ENCODE data around the gene MICAL3.
"Not testable (repeated sequence)": the region's sequence is repeated elsewhere in the genome, so short reads cannot be mapped to it uniquely, and the experiment has no call there.

The MICAL3 gene

GRCh38 chr22:18024276-18024939 is at the start of gene MICAL3:
MICAL3 (minus strand) TSS chr22:18024561; CDS start chr22:17906812, 117,749 bp downstream.
- peak; percentile 61 for DNase-seq

DNA sequence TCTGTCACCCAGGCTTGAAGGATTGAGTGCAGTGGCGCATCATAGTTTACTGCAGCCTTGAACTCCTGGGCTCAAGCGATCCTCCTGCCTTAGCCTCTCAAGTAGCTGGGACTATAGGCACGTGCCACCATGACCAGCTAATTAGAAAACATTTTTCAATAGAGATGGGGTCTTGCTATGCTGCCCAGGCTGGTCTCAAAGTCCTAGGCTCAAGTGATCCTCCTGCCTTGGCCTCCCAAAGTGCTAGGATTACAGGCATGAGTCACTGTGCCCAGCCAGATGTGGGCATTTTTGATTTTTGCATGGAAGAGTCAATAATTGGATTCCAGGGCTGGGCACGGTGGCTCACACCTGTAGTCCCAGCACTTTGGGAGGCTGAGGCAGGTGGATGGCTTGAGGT is 49.6 kb upstream of the MICAL3 start:
- DNase-seq = not testable (repeated sequence)

DNA sequence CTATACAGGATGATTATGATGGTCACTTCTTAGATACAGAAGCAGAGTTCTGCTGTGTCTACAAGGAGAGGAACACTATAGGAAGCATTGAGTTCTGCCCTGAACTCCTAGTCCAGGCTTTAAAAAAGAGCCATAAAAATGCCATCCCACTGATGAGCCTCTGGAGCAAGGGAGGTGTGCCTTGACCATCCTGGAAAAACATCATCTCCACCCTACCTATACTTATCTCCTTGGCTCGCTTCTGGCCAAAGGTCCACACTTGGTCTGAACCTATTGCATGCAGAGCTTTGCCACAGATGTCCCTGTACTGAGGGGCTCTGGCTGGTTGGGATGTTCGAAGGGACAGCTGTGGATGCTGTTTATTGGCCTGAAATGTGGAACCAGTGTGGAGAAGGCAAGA is 49.1 kb upstream of the MICAL3 start:
- no peak for DNase-seq

DNA sequence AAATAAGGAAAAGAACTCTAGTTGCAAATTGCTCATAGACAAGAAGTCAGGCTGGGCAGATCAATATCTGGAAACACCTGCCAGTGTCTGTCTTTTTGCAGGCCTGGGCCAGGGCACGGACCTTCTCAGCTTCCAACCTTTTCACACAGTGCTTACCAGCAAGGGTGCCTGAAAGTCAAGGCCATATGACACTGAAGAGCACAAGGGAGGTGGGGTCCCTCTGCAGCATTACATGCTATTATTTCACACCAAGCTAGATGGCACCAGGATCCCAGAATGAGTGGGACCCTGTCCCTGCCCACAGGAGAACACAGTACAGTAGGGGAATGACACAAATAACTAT is 47.6 kb upstream of the MICAL3 start:
- DNase-seq = no peak

- DNase-seq = not testable (repeated sequence)
Observed at GRCh38 chr22:18071307-18071967, 47.1 kb upstream of the MICAL3 start.

- DNase-seq = no peak
Observed at GRCh38 chr22:18070556-18071306, 46.4 kb upstream of the MICAL3 start.

DNA sequence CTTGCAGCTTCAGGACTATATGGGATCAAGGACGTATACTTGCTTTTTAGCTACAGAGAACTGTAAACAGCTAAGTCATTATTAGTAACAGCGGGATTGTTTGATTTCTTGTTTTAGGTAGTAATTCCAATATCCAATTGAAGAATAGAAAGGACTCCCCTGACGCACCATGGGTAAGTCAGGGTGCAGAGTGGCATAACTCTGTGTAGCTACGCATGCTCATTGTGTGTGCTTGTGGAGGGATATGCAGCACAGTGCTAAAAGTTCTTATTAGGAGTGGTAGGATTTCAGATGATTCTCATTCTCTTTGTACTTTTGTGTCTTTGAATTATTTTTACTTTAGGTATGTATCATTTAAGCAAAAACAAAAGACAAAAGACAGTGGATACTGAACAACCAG is 45.7 kb upstream of the MICAL3 start:
- DNase-seq = no peak

DNA sequence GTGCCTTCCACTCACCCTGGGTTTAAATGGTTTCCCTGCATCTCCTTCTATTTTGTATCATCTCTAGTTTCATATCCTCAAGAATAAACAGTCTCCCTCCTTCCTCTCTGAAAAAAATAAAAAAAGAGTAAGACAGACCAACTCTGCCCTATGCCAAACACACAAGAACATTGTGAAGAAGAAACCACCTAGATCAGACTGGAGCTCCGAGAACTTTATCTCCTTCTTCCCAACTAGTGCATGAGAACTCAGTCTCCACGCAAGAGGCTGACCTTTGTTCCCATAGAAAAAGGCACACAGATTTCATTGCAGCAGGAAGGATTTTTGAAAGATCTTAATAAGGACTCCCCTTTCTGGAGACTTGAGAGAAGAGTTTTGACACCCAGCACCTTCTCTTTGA is 44.7 kb upstream of the MICAL3 start:
- no peak for DNase-seq

DNA sequence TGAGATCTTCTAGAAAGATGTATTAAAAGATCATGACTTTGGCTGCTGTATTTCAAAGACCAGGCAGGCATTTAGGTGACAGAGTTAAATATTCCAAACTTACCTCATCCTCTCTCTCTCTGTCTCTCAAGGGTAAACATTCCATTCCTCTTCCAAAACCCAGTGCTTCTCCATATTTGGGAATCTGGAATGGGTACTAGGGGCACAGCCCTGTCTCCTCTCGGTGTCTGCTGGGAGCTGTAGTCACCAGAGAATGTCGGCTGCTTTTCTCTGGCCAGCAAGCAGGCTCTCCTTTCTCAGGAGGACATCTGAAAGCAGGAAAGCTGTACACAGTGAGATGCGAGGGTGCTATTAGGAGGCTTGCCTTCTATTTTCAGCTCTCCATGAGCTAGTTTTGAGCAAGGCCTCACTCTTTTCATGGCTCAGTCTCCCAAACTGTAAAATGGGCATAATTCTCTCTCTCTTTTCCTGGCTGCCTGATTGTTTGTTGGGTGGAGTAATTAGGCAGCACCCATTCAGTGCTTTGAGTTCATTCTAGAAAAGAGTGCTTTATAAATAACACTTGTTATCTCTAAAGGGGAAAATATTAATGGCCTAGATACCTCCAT is 44.1 kb upstream of the MICAL3 start:
- no peak for DNase-seq

DNA sequence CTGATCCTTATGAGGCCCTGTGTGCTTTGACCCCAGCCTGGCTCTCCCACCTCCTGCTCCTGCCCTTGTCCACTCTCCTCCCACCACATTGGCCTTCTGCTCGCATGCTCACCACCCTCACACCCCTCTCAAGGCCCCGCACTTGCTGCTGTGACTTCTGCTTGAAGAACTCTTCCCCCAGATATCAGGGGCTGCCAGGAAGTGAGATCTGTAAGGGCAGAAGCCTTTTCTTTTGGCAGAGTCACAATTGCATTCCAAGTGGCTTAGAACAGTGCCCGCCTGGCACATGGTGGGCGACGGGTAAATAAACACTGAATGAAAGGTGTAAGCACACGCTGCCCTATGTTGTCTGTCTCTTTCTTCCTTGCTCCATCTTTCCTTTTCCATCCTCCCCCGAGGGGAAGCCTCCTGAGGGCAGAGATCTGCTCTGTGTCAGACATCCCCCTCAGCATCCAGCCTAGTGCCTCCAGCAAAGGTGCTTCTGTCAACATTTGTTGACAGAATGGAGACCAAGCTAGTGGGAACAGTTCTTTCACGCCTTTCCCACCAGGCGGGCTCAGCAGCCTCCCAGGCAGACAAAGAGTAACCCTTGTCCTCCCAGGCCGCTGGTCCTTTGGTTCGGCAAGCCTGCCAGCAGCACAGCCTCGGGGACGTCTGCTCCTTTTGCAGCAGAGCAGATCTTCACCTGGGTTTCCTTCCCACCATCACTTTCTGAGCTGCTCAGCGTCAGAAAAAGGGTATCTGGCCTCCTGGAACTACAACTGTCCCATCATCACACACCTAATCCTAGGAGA is 43.4 kb upstream of the MICAL3 start:
- no peak for DNase-seq

- no peak for DNase-seq
Observed at GRCh38 chr22:18067121-18067520, 42.8 kb upstream of the MICAL3 start.

GRCh38 chr22:18066181-18066859 is 42.0 kb upstream of the MICAL3 start:
- no peak for DNase-seq

GRCh38 chr22:18065256-18065655 is 40.9 kb upstream of the MICAL3 start:
- no peak for DNase-seq

DNA sequence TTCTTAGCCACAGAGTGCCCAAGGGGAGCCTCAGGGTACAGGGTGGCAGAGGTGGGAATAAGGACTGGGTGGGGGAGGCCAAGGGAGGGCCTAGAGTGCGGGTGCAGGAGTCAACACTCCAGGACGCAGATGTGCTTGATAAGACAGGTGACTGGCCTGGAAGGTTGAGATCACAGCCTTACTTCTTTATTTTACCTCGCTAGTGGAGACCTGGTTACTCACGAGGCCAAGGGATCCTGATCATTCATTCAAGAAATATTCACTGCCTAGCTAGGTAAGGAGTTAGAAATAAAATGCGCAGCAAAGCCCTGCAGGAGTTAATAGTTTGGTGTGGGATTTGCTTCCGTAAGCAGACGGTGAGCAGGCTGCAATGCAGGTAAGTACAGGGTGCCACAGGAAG is 40.3 kb upstream of the MICAL3 start:
- DNase-seq = no peak

- not testable (repeated sequence) for DNase-seq
Observed at GRCh38 chr22:18063715-18064114, 39.4 kb upstream of the MICAL3 start.

- DNase-seq = no peak
Observed at GRCh38 chr22:18063306-18063705, 38.9 kb upstream of the MICAL3 start.

DNA sequence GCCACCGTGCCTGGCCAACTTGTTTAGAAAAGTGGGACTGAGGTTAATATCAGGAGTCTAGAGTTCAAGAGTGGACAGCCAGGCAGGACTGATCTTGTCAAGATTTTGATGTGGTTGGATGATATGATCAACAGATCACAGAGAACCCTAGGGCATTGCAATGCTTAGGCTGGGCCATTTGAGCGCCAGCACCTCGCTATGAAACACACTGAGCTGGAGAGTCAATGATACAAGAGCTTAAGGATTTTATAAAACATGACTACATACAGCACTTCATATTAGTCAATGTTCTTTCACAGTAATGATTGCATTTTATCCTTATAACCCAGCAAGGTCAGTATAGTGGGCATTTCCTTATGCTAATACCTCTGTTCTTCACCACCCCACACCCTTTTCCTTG is 38.1 kb upstream of the MICAL3 start:
- no peak for DNase-seq

GRCh38 chr22:18060646-18061620 is 36.6 kb upstream of the MICAL3 start:
- DNase-seq = no peak

DNA sequence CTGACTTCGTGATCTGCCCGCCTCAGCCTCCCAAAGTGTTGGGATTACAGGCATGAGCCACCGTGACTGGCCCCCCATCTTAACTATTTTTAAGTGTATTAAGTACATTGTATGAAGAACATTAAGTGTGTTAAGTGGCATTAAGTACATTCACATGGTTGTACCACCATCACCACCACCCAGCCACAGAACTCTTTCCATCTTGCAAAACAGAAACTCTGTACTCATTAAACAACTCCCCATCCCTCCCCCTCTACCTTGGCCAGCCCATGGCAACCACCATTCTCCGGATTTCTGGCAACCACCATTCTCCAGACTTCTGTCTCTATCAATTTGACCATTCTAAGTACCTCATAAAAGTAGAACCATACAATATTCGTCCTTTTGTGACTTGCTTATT is 35.6 kb upstream of the MICAL3 start:
- DNase-seq = no peak

DNA sequence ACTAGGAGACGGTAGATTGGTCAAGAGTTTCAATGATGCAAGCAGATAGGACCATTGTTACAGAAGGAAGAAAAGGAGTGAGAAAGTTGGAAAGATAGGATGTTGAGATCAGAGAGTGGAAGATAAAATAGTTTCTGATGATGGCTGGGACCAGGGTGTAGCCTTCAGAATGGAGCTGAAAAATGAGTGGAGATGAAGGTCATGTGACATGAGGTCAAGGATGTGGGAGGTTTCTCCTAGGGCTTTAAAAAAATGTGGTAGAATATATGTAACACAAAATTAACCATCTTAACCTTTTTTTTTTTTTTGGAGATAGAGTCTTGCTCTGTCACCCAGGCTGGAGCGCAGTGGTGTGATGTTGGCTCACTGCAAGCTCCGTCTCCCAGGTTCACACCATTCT is 35.1 kb upstream of the MICAL3 start:
- no peak for DNase-seq

DNA sequence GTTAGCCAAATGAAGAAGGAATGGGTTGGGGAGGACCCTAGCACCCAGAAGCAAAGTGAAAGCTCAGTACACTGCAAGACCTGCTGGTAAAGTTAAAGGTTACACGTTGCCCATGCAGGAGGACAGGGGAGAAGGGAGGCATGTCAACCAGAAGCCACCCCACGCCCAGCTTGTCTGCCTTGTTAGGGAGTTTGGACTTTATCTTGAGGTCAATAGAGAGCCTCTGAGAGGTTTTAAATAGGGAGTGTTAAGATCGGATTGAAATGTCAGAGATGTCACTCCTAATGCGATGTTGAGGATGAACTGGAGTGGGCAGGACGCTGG is 34.7 kb upstream of the MICAL3 start:
- no peak for DNase-seq

Data from femur (tissue), 1 donor.